T-helper 1 cell treated with Interleukin-12 subunit alpha and Interleukin-12 subunit beta and Interleukin-4 antibody, amounts not matched to agents 30 μg/mL and 1 μg/mL, for 36 hours (primary cell): Measurements from ENCODE around the gene CHCHD6.

Source experiments
- H3K27ac Mint-ChIP-seq: one replicate; pipeline ENCODE4 v1.8.0; 2021; ENCODE audit warnings: mild to moderate bottlenecking, mixed read lengths
- H3K27me3 Mint-ChIP-seq: one replicate; pipeline ENCODE4 v1.8.0; 2021; ENCODE audit warnings: low read depth, mixed read lengths
- H3K36me3 Mint-ChIP-seq: one replicate; pipeline ENCODE4 v1.8.0; 2021; ENCODE audit warnings: low read depth, mixed read lengths
- H3K4me1 Mint-ChIP-seq: one replicate; pipeline ENCODE4 v1.8.0; 2021; ENCODE audit warnings: low read depth, mixed read lengths
- H3K4me3 Mint-ChIP-seq: one replicate; pipeline ENCODE4 v1.8.0; 2021; ENCODE audit warnings: mild to moderate bottlenecking, moderate library complexity, mixed read lengths
- H3K9me3 Mint-ChIP-seq: one replicate; pipeline ENCODE4 v1.8.0; 2021; ENCODE audit warnings: mixed read lengths

The CHCHD6 gene

GRCh38 chr3:126911162-126912026, 207.4 kb downstream of the CHCHD6 start:
- peaks cover 50% of the 10 kb centered on the region for H3K4me1 Mint-ChIP-seq
- H3K27me3 Mint-ChIP-seq, result peaks cover 7% of the 10 kb centered on the region
- H3K27ac Mint-ChIP-seq, result peak overlapping the region; percentile 98
- H3K4me3 Mint-ChIP-seq, result peak overlapping the region; percentile 82
- H3K36me3 Mint-ChIP-seq, result peaks cover 14% of the 10 kb centered on the region
- no peaks in the 10 kb centered on the region for H3K9me3 Mint-ChIP-seq

DNA sequence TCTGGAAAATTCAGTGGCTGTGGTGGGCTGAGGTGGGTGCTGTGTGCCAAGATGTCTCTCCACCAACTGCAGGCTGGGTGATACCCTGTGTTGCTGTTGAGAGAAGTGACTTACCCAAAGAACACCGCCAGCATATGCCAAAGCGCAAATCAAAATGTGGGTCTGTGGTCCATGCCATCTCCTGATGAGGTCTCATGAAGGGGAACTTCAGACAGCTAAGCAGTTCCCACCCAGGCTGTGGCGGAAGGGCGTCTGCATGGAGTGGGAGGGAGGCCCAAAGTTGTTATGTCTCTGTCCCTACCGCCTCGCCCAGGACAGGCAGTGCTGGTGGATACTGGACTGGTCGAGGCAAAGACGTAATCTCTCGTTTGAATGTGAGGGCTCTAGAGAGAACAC, 208.0 kb downstream of the CHCHD6 start:
- peaks cover under 1% of the 10 kb centered on the region for H3K27me3 Mint-ChIP-seq
- peaks cover 51% of the 10 kb centered on the region for H3K4me1 Mint-ChIP-seq
- peaks cover 14% of the 10 kb centered on the region for H3K36me3 Mint-ChIP-seq
- no peaks in the 10 kb centered on the region for H3K9me3 Mint-ChIP-seq
- H3K27ac Mint-ChIP-seq, result peak overlapping the region; percentile 98
- peak overlapping the region; percentile 82 for H3K4me3 Mint-ChIP-seq

DNA sequence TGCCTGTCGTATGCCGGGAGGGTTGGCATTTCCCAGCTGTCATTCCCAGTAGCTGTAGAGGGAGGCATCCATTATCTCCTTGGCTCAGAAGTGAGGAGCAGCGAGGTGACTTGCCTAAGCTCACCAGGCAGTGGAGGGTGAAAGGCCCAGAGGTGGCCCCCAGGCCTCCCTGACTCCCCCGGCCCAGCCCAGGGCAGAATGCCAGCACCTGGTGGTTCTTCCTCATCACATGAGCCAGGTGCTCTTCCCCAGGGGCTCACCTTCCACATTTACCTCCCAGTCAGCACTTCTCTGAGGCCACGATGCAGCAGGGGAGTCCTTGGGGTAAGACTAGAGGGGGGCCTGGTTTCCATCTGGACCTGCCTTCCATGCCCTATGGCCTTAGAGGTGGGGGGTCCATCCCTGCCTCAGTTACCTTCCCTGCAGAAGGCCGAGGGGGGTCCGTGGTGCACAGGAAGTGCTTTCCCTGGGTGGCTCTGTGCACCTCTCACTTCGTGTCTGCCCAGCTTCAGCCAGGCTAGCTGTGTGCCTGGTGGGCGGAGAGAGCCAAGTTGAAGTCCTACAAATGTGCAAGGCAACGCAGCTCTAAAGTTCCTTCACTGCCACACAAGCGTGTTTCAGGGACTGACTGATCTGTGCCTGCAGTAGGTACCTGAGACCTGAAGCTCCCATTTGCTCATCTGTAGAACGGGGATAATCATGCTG, 208.6 kb downstream of the CHCHD6 start:
- Mint-ChIP-seq H3K4me1 (peaks cover 54% of the 10 kb centered on the region), H3K4me3 (no peak overlapping the region), H3K27ac (peak overlapping the region; percentile 98), H3K9me3 (no peaks in the 10 kb centered on the region), H3K36me3 (peaks cover 14% of the 10 kb centered on the region), H3K27me3 (no peaks in the 10 kb centered on the region)

DNA sequence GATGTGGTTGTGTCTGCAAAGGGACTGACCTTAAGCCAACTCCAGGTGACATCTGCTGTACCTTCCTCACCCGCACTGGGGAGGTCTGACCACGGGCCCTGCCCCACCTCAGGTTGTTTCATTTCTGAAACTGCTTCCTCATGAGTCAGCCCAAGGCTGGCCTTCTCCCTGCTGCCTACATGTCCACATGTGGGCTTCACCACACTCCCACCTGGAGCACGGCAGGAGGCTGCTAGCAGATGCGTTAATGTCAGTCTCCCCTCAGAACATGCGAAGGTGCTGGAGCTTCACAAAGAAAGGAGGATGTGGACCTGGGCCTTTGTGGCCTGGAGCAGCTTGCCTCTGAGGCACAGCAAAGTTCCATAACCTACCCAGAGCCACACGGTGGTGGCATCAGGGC, 209.5 kb downstream of the CHCHD6 start:
- H3K27me3 Mint-ChIP-seq, result peaks cover 3% of the 10 kb centered on the region
- H3K27ac Mint-ChIP-seq, result peak overlapping the region; percentile 70
- H3K9me3 Mint-ChIP-seq, result no peaks in the 10 kb centered on the region
- H3K4me3 Mint-ChIP-seq, result peak overlapping the region; percentile 9
- H3K36me3 Mint-ChIP-seq, result peaks cover 14% of the 10 kb centered on the region
- peaks cover 54% of the 10 kb centered on the region for H3K4me1 Mint-ChIP-seq

DNA sequence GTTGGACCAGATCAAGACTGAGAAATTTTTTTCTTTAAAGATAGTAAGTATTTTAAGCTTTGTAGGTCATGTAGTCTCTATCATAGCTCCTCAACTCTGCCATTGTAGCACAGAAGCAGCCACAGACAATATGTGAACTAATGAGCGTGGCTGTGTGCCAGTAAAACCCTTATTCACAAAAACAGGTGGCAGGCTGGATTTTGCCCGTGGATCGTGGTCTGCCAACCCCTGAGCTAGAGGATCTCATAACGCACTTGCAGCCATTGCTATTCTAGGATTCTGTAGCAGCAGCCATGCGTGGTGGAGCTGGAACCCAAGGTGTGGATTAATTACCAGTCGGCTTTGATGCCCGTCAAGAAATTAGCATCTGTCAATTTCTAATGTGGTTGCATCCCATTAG, 210.2 kb downstream of the CHCHD6 start:
- H3K27me3 Mint-ChIP-seq, result peaks cover 4% of the 10 kb centered on the region
- H3K4me1 Mint-ChIP-seq, result peaks cover 47% of the 10 kb centered on the region
- H3K27ac Mint-ChIP-seq, result no peak overlapping the region
- no peaks in the 10 kb centered on the region for H3K9me3 Mint-ChIP-seq
- peaks cover 12% of the 10 kb centered on the region for H3K36me3 Mint-ChIP-seq
- no peak overlapping the region for H3K4me3 Mint-ChIP-seq

- H3K27ac Mint-ChIP-seq, result no peak overlapping the region
- H3K9me3 Mint-ChIP-seq, result peaks cover 4% of the 10 kb centered on the region
- peaks cover 41% of the 10 kb centered on the region for H3K4me1 Mint-ChIP-seq
- peaks cover 8% of the 10 kb centered on the region for H3K27me3 Mint-ChIP-seq
- peaks cover 13% of the 10 kb centered on the region for H3K36me3 Mint-ChIP-seq
- no peak overlapping the region for H3K4me3 Mint-ChIP-seq
Observed at GRCh38 chr3:126915015-126915414, 211.0 kb downstream of the CHCHD6 start.

DNA sequence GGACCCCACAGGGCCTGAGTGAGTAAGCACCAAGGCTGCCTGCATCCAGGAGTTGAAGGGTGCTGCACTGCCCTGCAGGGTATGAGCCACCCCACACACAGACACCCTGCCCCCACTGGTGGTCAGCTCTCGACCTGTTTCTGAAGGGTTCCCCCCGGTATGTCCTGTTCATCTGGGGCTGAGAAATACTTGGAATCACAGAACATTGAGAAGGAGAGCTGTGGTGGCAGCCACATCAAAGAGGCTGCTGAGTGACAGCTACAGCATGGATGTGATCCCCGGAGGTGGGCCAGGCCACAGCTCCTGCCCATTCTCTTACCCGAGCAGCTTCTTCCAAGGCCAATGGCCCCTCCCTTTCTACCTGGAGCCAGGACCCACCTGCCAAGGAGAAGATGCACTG, 212.5 kb downstream of the CHCHD6 start:
- H3K4me1 Mint-ChIP-seq, result peaks cover 27% of the 10 kb centered on the region

GRCh38 chr3:126917232-126917804, 213.3 kb downstream of the CHCHD6 start:
- Mint-ChIP-seq H3K4me3 (no peak overlapping the region), H3K27me3 (peaks cover 16% of the 10 kb centered on the region), H3K9me3 (peaks cover 7% of the 10 kb centered on the region), H3K36me3 (peaks cover 5% of the 10 kb centered on the region), H3K4me1 (peaks cover 20% of the 10 kb centered on the region), H3K27ac (no peak overlapping the region)

More for the DNA sequence above, 212.5 kb downstream of the CHCHD6 start:
- H3K4me3 Mint-ChIP-seq, result no peak overlapping the region
- H3K27ac Mint-ChIP-seq, result no peak overlapping the region
- H3K9me3 Mint-ChIP-seq, result peaks cover 7% of the 10 kb centered on the region
- H3K27me3 Mint-ChIP-seq, result peaks cover 16% of the 10 kb centered on the region
- H3K36me3 Mint-ChIP-seq, result peaks cover 10% of the 10 kb centered on the region

DNA sequence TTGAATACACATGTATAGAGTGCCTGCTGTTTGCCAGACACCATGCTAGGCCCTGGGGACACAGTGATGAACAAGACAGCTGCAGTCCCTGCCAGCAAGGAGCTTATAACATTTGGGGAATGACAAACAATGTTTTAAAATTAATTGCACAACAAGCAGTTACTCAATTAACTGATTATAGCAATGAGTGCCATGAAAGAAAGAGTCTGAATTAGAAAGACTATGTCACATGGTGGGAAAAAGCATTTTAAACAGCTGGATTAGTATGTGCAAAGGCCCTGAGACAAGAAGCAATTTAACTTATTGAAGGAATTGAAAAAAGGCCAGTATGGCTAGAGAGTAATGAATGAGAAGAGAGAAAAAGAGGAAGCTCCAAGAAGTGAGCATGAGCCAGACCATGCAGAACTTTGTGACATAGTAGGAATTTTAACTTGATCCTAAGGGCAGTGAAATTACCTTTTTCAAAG, 214.3 kb downstream of the CHCHD6 start:
- no peak overlapping the region for H3K27ac Mint-ChIP-seq
- H3K9me3 Mint-ChIP-seq, result peaks cover 7% of the 10 kb centered on the region
- peaks cover 20% of the 10 kb centered on the region for H3K4me1 Mint-ChIP-seq
- H3K4me3 Mint-ChIP-seq, result no peak overlapping the region
- H3K36me3 Mint-ChIP-seq, result peaks cover 5% of the 10 kb centered on the region
- peaks cover 16% of the 10 kb centered on the region for H3K27me3 Mint-ChIP-seq

DNA sequence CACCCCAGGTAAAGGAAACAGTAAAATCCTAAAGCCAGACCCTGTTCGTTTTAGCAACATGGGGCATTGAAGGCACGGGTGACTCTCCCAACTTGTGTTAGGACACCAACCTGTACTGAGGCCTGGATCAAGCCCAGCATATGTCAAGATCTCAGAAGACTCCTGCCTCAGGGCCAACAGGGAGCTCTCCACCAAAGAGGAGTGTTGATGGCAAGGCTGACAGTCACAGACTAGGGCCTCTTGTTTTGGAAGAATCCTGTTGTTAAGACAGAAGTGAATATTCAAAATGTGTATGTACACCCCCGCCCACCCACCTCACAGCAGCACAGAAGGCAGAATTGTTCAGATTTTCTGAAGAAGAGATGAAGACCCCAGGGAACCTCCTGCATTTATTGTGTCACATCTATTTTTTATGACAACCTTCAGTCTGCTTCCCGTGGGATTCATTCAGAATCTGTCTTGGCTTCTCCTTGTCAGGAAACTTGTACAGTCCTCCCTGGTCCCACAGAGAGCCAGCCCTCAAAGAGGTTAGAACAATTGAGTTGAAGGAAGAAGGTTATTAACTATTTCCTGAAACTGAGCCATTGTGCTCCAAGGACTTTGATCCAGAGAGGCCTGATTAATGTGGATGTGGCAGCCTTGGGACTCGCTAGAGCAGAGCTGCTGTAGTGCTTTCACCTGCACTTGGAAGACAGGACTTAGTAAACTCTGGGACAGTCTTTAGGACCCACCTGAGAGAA, 217.2 kb downstream of the CHCHD6 start:
- Mint-ChIP-seq H3K9me3 (peaks cover 7% of the 10 kb centered on the region), H3K27me3 (peaks cover 16% of the 10 kb centered on the region), H3K36me3 (peaks cover 5% of the 10 kb centered on the region), H3K4me1 (peaks cover 23% of the 10 kb centered on the region), H3K27ac (no peak overlapping the region), H3K4me3 (no peak overlapping the region)

DNA sequence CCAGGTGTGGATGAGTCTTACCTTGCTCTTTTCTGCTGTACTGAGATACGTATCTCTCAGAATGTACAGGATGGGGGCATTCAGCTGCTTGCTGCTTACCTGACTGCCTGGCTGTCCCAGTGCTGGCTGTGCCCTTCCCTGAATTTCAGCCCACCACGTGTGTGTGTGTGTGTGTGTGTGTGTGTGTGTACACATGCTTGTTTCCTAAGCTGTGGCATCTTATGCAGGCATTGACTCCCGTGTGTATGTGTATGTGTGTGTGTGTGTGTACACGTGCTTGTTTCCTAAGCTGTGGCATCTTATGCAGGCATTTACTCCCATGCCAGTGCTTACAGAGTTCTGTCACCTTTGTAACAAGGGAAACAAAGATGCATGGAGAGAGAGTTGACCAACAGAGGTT, 218.4 kb downstream of the CHCHD6 start:
- Mint-ChIP-seq H3K27me3 (peaks cover 19% of the 10 kb centered on the region), H3K4me3 (no peak overlapping the region), H3K36me3 (peaks cover 5% of the 10 kb centered on the region), H3K9me3 (peaks cover 7% of the 10 kb centered on the region), H3K27ac (no peak overlapping the region), H3K4me1 (peaks cover 18% of the 10 kb centered on the region)

DNA sequence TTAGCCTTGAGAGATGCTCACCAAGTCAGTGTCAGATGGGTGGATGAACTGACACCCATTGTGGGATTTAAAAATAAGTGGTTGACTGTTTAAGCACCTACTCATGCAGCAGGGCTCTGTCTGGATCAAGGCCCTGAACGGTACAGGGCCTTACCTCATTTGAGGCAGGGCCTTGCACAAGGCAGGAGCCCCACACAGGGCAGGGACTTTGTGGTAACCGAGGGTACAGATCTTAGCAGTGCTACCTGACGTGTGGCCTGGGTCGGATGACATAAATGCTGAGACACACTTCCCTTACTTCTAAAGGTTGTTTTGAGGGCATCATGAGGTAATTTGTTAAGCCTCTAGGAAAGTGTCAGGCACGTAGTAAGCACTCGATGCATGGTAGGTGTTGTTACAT, 219.4 kb downstream of the CHCHD6 start:
- H3K27me3 Mint-ChIP-seq, result peaks cover 17% of the 10 kb centered on the region
- peaks cover 7% of the 10 kb centered on the region for H3K9me3 Mint-ChIP-seq
- peak overlapping the region; percentile 80 for H3K27ac Mint-ChIP-seq

DNA sequence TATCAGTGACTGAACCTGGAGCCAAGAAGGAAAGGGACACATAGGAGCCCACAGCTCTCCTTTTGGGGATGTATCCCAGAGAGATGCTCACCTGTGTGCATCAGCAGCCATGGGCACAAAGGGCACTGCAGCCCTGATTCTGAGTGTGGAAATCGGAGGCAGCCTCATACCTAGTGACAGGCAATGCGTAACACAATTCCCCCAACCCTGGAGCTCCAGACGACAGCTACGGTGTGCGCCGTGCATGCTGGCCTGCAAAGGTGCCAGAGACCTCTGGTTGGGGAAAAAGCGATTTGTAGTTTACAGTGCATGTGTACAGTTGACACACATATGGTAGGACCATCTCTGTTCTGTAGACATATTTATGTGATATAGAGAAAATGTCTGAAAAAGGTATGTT, 219.9 kb downstream of the CHCHD6 start:
- Mint-ChIP-seq H3K27ac (peak overlapping the region; percentile 11), H3K4me3 (no peak overlapping the region), H3K4me1 (peaks cover 18% of the 10 kb centered on the region), H3K27me3 (peaks cover 16% of the 10 kb centered on the region), H3K9me3 (peaks cover 7% of the 10 kb centered on the region), H3K36me3 (peaks cover 5% of the 10 kb centered on the region)

More for the DNA sequence above, 219.4 kb downstream of the CHCHD6 start:
- no peak overlapping the region for H3K4me3 Mint-ChIP-seq
- peaks cover 18% of the 10 kb centered on the region for H3K4me1 Mint-ChIP-seq
- peaks cover 5% of the 10 kb centered on the region for H3K36me3 Mint-ChIP-seq

- H3K4me3 Mint-ChIP-seq, result no peak overlapping the region
- H3K27me3 Mint-ChIP-seq, result peaks cover 16% of the 10 kb centered on the region
- H3K36me3 Mint-ChIP-seq, result peaks cover 5% of the 10 kb centered on the region
- no peak overlapping the region for H3K27ac Mint-ChIP-seq
- H3K9me3 Mint-ChIP-seq, result peaks cover 7% of the 10 kb centered on the region
- H3K4me1 Mint-ChIP-seq, result peaks cover 18% of the 10 kb centered on the region
Observed at GRCh38 chr3:126924458-126924857, 220.4 kb downstream of the CHCHD6 start.
